Stimulated activated CD8-positive, alpha-beta memory T cell treated with anti-CD3 and anti-CD28 coated beads, Interleukin-4, amount 100 ng/mL, for 24 hours (primary cell): ENCODE data around the gene TMPRSS9.

ENCODE experiments used
- DNase-seq: peaks from one replicate; pipeline ENCODE4 v3.0.0-alpha.2; 2020; ENCODE audit warnings: low read depth

TMPRSS9 gene

GRCh38 chr19:2423071-2423914 lies 63.2 kb downstream of the TMPRSS9 start:
- DNase-seq = no peak

- no peak for DNase-seq
Observed at GRCh38 chr19:2423915-2424685, 64.0 kb downstream of the TMPRSS9 start.

GRCh38 chr19:2424686-2425621 lies 64.9 kb downstream of the TMPRSS9 start:
- no peak for DNase-seq

GRCh38 chr19:2425622-2426581 lies 65.8 kb downstream of the TMPRSS9 start:
- DNase-seq = no peak

GRCh38 chr19:2426611-2427428 lies 66.8 kb downstream of the TMPRSS9 start:
- peak; percentile 31 for DNase-seq

GRCh38 chr19:2427429-2428320 lies 67.6 kb downstream of the TMPRSS9 start, which contains the start of gene TIMM13:
TSS of gene TIMM13 (minus strand) at chr19:2427586. CDS start at chr19:2427533, 53 bp downstream.
- DNase-seq = peak; percentile 95

GRCh38 chr19:2428321-2428690 lies 68.2 kb downstream of the TMPRSS9 start:
- no peak for DNase-seq

GRCh38 chr19:2428756-2429711 lies 69.0 kb downstream of the TMPRSS9 start:
- no peak for DNase-seq

GRCh38 chr19:2429917-2430535 lies 70.0 kb downstream of the TMPRSS9 start:
- DNase-seq = no peak

- no peak for DNase-seq
Observed at GRCh38 chr19:2431318-2432055, 71.4 kb downstream of the TMPRSS9 start.

GRCh38 chr19:2432131-2432848 lies 72.2 kb downstream of the TMPRSS9 start:
- no peak for DNase-seq

GRCh38 chr19:2433854-2434253 lies 73.8 kb downstream of the TMPRSS9 start:
- no peak for DNase-seq

GRCh38 chr19:2434267-2434666 lies 74.2 kb downstream of the TMPRSS9 start:
- no peak for DNase-seq

- no peak for DNase-seq
Observed at GRCh38 chr19:2434721-2435265, 74.7 kb downstream of the TMPRSS9 start.

GRCh38 chr19:2436384-2436783 lies 76.3 kb downstream of the TMPRSS9 start:
- no peak for DNase-seq

- no peak for DNase-seq
Observed at GRCh38 chr19:2436926-2437325, 76.9 kb downstream of the TMPRSS9 start.
